Osteocyte (in vitro differentiated cells): ENCODE results near the gene ELOVL7. TPM values are rescaled to one million over a fixed set of nuclear protein-coding genes. Genes with fewer than 3 reads are reported as not detected.
"Not testable (repeated sequence)": the region's sequence is repeated elsewhere in the genome, so short reads cannot be mapped to it uniquely, and the experiment has no call there.

Experiments used
- DNase-seq: peaks from one replicate; pipeline ENCODE4 v3.0.0; 2021; ENCODE audit warnings: mixed read lengths; ENCODE audit not compliant: unreplicated experiment; ENCODE audit errors: extremely low spot score
- H3K27ac Mint-ChIP-seq: one replicate; pipeline ENCODE4 v1.8.0; 2021; ENCODE audit warnings: mild to moderate bottlenecking, mixed read lengths; ENCODE audit not compliant: unreplicated experiment
- H3K27me3 Mint-ChIP-seq: one replicate; pipeline ENCODE4 v1.8.0; 2021; ENCODE audit warnings: mixed read lengths; ENCODE audit not compliant: unreplicated experiment
- H3K36me3 Mint-ChIP-seq: one replicate; pipeline ENCODE4 v1.8.0; 2021; ENCODE audit warnings: mixed read lengths; ENCODE audit not compliant: unreplicated experiment
- H3K4me1 Mint-ChIP-seq: one replicate; pipeline ENCODE4 v1.8.0; 2021; ENCODE audit warnings: mixed read lengths; ENCODE audit not compliant: unreplicated experiment
- H3K4me3 Mint-ChIP-seq: one replicate; pipeline ENCODE4 v1.8.0; 2021; ENCODE audit warnings: mild to moderate bottlenecking, moderate library complexity, mixed read lengths; ENCODE audit not compliant: unreplicated experiment
- H3K9me3 Mint-ChIP-seq: one replicate; pipeline ENCODE4 v1.8.0; 2021; ENCODE audit warnings: mixed read lengths; ENCODE audit not compliant: unreplicated experiment
- CTCF ChIP-seq: fragments of 200-600 bp; sonication (generic); IDR thresholded peaks from 2 replicates; pipeline ENCODE4 v1.5.0; 2021; ENCODE audit warnings: antibody characterized with exemption, mild to moderate bottlenecking, moderate library complexity
- total RNA-seq: library from RNA; stranded (reverse); gene quantifications from 2 replicates; pipeline ENCODE4 v1.2.1, GENCODE V29; 2021

ELOVL7 gene
- total RNA-seq, 1 donor from 2014 or later = 0.46 TPM

- no peak overlapping the region for H3K4me3 Mint-ChIP-seq
- H3K36me3 Mint-ChIP-seq = no peaks in the 10 kb centered on the region
- TF ChIP-seq CTCF = no peak
- H3K27ac Mint-ChIP-seq = no peak overlapping the region
- H3K9me3 Mint-ChIP-seq = no peaks in the 10 kb centered on the region
- peaks cover 6% of the 10 kb centered on the region for H3K27me3 Mint-ChIP-seq
- no peaks in the 10 kb centered on the region for H3K4me1 Mint-ChIP-seq
- no peak for DNase-seq
Measured at GRCh38 chr5:60823574-60823973, 20.5 kb downstream of the ELOVL7 start.

DNA sequence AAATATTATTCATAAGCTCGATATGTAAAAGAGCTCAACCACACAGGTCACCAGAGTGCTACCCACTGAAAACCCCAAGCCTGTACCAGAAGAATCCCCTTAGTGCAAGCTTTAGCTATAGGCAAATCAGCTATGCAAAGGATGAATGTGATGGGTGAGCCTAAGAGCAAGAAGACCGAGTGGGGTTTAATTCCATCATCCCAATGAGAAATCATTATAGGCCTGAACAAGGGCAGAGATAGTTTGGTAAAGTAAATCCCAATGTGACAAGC, 21.8 kb downstream of the ELOVL7 start:
- Mint-ChIP-seq H3K4me1 (no peaks in the 10 kb centered on the region), H3K27ac (no peak overlapping the region), H3K4me3 (no peak overlapping the region), H3K36me3 (no peaks in the 10 kb centered on the region), H3K27me3 (no peaks in the 10 kb centered on the region), H3K9me3 (no peaks in the 10 kb centered on the region)
- TF ChIP-seq CTCF = no peak
- DNase-seq = no peak

DNA sequence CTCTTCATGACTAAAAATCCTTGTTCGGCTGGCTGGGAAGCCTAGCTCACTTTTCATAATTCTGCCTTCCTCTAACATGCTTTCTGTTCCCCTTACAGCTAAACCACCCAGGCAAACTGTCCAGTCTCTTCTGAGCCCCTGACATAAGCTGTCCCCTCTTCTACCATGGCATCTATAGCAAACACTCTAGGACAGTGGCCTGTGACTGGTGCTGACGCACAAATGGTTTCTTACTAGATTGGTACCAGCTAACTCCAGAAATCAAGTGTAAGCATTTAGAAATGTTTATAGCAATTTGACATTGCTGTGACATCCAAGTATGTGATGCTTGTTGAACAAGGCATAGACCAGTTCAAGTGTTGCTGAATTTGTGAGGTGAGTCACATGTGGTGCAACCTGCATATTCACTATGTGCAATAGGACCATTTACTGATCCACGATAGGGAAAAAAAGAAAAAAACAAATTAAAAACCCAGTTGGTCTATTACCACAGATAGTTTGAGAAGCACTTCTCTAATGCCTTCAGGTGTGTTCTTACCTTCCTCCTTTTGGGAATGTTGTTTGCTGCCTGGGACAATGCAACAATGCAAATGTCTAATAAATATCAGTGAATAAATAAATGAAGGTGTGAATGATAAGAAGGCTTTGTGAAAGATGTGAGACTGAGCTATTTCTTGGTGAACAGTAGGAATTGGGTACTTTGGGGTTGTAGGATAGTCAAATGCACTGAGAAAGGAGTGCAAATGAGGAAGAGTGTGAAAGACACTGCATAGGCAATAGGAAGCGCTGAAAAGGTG, 22.4 kb downstream of the ELOVL7 start:
- H3K27me3 Mint-ChIP-seq = no peaks in the 10 kb centered on the region
- no peak for TF ChIP-seq CTCF
- DNase-seq = no peak
- no peak overlapping the region for H3K27ac Mint-ChIP-seq
- no peaks in the 10 kb centered on the region for H3K4me1 Mint-ChIP-seq
- no peaks in the 10 kb centered on the region for H3K36me3 Mint-ChIP-seq
- H3K4me3 Mint-ChIP-seq = no peak overlapping the region
- H3K9me3 Mint-ChIP-seq = no peaks in the 10 kb centered on the region

GRCh38 chr5:60820593-60821487, 23.2 kb downstream of the ELOVL7 start:
- TF ChIP-seq CTCF = no peak
- no peaks in the 10 kb centered on the region for H3K4me1 Mint-ChIP-seq
- no peaks in the 10 kb centered on the region for H3K27me3 Mint-ChIP-seq
- no peak overlapping the region for H3K27ac Mint-ChIP-seq
- DNase-seq = no peak
- no peak overlapping the region for H3K4me3 Mint-ChIP-seq
- H3K36me3 Mint-ChIP-seq = no peaks in the 10 kb centered on the region
- no peaks in the 10 kb centered on the region for H3K9me3 Mint-ChIP-seq

DNA sequence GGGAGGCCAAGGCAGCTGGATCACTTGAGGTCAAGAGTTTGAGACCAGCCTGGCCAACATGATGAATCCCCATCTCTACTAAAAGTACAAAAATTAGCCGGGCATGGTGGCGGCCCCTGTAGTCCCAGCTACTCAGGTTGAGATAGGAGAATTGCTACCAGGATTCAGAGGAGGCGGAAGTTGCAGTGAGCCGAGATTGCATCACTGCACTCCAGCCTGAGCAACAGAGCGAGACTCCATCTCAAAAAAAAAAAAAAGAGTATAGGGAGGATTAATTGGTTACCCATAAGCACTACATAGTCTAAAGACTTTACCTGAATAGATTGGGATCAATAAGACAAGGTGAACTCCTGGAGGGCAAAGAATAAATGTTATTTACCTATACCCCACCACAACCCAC, 27.9 kb downstream of the ELOVL7 start:
- H3K4me3 Mint-ChIP-seq, H3K36me3 Mint-ChIP-seq, H3K27ac Mint-ChIP-seq, DNase-seq, H3K4me1 Mint-ChIP-seq, H3K9me3 Mint-ChIP-seq, H3K27me3 Mint-ChIP-seq: not testable (repeated sequence)
